Upper lobe of left lung (tissue), 6 donors: Measurements from ENCODE around the gene ANGPTL4. TPM values are rescaled to one million over a fixed set of nuclear protein-coding genes. Genes with fewer than 3 reads are reported as not detected.

Experiments used
- ATAC-seq, 2 donors: fragments of 200-7000 bp; cut with Tn5 transposase; one replicate each; pipeline ENCODE4 v1.9.1; 2022; ENCODE audit warnings: mild to moderate bottlenecking in 2 of 2, moderate library complexity in 2 of 2; ENCODE audit not compliant: low FRiP score in 2 of 2
- DNase-seq, 2 donors: peaks; one replicate each; pipeline ENCODE4 v3.0.0-alpha.2; 2019 to 2020
- H3K27ac ChIP-seq, 4 donors: fragments of 200-600 bp; sonication (generic); one replicate each; pipeline ENCODE4 v1.5.1; 2016 to 2019
- H3K27me3 ChIP-seq, 4 donors: fragments of 200-600 bp; sonication (generic); one replicate each; pipeline ENCODE4 v1.5.1; 2017 to 2019
- H3K36me3 ChIP-seq, 4 donors: fragments of 200-600 bp; sonication (generic); one replicate each; pipeline ENCODE4 v1.5.1; 2016 to 2019
- H3K4me1 ChIP-seq, 4 donors: fragments of 200-600 bp; sonication (generic); one replicate each; pipeline ENCODE4 v1.5.1; 2018 to 2019
- H3K4me3 ChIP-seq, 4 donors: fragments of 200-600 bp; sonication (generic); one replicate each; pipeline ENCODE4 v1.5.1; 2017 to 2019; ENCODE audit warnings: mild to moderate bottlenecking in 2 of 4, moderate library complexity in 1 of 4
- H3K9me3 ChIP-seq, 4 donors: fragments of 200-600 bp; sonication (generic); one replicate each; pipeline ENCODE4 v1.5.1; 2018 to 2019
- EP300 ChIP-seq, 4 donors: sonication (generic); formaldehyde crosslinking; IDR thresholded peaks; one replicate each; pipeline ENCODE4 v1.5.1; 2017; ENCODE audit warnings: antibody characterized with exemption in 4 of 4, control low read depth in 2 of 4
- POLR2A ChIP-seq, 4 donors: fragments of 450-650 bp; IDR thresholded peaks; one replicate each; pipeline ENCODE4 v1.5.1; 2016 to 2017; ENCODE audit warnings: antibody characterized with exemption in 4 of 4, mild to moderate bottlenecking in 2 of 4
- POLR2AphosphoS5 ChIP-seq, 2 donors: sonication (generic); formaldehyde crosslinking; IDR thresholded peaks; one replicate each; pipeline ENCODE4 v1.5.1; 2017; ENCODE audit warnings: antibody characterized with exemption in 2 of 2
- WGBS, 2 donors: methylation state at CpG; one replicate each; pipeline ENCODE4 v1.1.5; 2017 to 2018; 5-methylcytosine and 5-hydroxymethylcytosine counted together
- total RNA-seq, 6 donors: library from RNA; depleted of rRNA in 4 of 6; stranded (reverse); fragments of >200 nt in 4 of 6; gene quantifications; one replicate each; pipeline versions ENCODE4 v1.1.0 to v1.2.1, GENCODE V29; 2016 to 2021
- TF ChIP-seq, protein P1 (sequence below), 6 experiments: fragments of 450-650 bp in 4 of 6; fragments of 200-600 bp in 2 of 6; sonication (generic) in 2 of 6; IDR thresholded peaks; one replicate each; pipeline ENCODE4 v1.5.1; 2016 to 2019; ENCODE audit warnings: antibody characterized with exemption in 6 of 6
- donor health status: DM: no; HTN: no; CAD: no; lungs with moderate emphysema.
- donor health status: DM: no; HTN: yes; CAD: no; lungs with severe emphysema.

ANGPTL4 gene
- total RNA-seq, 6 donors from 2014 or later, result 1.8 to 27.7 (median 13.4) TPM; not detected in 1

DNA sequence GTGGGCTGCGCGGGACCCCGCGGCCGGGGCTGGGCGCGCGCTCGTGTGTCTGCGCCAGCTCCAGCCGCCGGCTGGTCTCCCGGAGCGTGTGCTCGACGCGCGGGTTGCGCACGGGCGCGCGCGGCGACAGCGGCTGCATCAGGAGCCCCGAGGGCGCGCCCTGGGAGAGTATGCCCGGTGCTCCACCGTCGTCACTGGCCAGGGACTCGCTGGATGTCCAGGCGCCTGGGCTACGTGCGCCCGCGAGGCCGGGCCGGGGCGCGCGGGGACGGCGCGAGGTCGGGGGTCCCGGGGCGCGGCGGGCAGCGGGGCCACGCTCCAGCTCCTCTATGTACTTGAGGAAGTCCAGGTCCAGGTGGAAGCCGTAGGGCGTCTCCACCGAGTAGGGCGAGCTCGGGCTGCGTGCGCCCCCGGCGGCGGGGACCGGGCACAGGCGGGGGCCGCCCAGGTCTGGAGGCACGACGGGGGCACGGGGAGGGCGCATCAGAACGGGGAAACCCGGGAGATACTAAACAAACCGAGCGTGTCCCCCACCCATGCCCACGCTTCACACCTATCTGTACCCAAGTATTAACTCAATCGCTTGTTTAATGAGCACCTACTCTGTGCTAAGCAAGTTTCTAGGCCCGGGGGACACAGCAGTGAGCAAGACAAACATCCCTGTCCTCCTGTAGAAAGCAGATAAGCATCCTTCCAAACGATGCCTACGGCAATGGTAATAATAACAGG lies 28.4 kb upstream of the ANGPTL4 start:
- Histone ChIP-seq H3K36me3 (peaks cover 0 to 33% (median 16%) of the 10 kb centered on the region in 4 donors), H3K4me3 (peak overlapping the region in 3 of 4 donors; percentile 38 to 45 (median 38)), H3K27ac (peak overlapping the region in 3 of 4 donors; percentile 1 to 59 (median 53)), H3K27me3 (peaks cover 0 to 27% (median 11%) of the 10 kb centered on the region in 4 donors), H3K4me1 (peaks cover 26 to 59% (median 47%) of the 10 kb centered on the region in 4 donors), H3K9me3 (no peaks in the 10 kb centered on the region)
- DNase-seq, result peak in 1 of 2 donors; percentile 88
- TF ChIP-seq POLR2AphosphoS5 (IDR thresholded peaks at IDR 0.05) (no peak), EP300 (IDR thresholded peaks at IDR 0.05) (no peak), POLR2A (IDR thresholded peaks at IDR 0.05) (no peak)
- TF ChIP-seq, protein P1, sequence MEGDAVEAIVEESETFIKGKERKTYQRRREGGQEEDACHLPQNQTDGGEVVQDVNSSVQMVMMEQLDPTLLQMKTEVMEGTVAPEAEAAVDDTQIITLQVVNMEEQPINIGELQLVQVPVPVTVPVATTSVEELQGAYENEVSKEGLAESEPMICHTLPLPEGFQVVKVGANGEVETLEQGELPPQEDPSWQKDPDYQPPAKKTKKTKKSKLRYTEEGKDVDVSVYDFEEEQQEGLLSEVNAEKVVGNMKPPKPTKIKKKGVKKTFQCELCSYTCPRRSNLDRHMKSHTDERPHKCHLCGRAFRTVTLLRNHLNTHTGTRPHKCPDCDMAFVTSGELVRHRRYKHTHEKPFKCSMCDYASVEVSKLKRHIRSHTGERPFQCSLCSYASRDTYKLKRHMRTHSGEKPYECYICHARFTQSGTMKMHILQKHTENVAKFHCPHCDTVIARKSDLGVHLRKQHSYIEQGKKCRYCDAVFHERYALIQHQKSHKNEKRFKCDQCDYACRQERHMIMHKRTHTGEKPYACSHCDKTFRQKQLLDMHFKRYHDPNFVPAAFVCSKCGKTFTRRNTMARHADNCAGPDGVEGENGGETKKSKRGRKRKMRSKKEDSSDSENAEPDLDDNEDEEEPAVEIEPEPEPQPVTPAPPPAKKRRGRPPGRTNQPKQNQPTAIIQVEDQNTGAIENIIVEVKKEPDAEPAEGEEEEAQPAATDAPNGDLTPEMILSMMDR (IDR thresholded peaks at IDR 0.05), result no peak
- 32 to 36% methylated on average over 13 to 27 of the region's 79 CpGs for WGBS, 2 donors
- ATAC-seq, result peak in 1 of 2 donors; percentile 4

DNA sequence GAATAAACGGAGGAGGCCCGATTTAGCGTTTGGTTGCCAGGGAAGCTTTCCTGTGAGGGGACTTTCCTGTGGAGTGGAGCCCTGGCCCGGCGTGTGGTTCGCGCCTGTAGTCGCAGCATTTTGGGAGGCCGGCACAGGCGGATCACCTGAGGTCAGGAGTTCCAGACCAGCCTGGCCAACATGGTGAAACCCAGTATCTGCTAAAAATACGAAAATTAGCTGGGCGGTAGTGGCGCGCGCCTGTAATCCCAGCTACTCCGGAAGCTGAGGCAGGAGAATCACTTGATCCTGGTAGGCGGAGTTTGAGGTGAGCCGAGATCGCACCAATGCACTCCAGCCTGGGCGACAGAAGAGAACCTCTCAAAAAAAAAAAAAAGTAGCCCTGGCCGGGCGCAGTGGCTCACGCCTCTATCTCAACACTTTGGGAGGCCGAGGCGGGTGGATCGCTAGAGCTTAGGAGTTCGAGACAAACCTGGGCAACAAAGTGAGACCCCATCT lies 27.8 kb upstream of the ANGPTL4 start:
- peak overlapping the region in 1 of 4 donors; percentile 38 for H3K4me3 ChIP-seq
- H3K27ac ChIP-seq, result peak overlapping the region in 3 of 4 donors; percentile 1 to 59 (median 53)

DNA sequence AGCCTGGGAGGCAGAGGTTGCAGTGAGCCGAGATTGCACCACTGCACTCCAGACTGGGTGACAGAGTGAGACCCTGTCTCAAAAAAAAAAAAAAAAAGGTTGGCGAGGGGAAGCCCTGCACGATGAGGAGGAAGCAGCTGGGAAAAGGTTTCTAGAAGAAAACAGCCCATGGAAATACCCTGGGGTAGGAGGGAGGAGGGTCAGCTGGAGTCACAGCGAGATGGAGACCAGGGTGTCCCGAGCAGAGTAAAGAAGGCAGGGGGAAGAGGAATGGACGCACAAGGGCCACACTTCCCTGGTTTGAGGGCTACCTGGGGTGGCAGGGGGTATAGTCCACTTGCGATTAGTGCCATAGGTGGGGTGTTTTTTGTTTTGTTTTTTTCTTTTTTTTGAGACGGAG lies 27.3 kb upstream of the ANGPTL4 start:
- no peaks in the 10 kb centered on the region for H3K9me3 ChIP-seq
- H3K4me1 ChIP-seq, result peaks cover 32 to 69% (median 51%) of the 10 kb centered on the region in 4 donors
- H3K27me3 ChIP-seq, result peaks cover 0 to 27% (median 11%) of the 10 kb centered on the region in 4 donors
- no peak for TF ChIP-seq POLR2AphosphoS5 (IDR thresholded peaks at IDR 0.05)
- no peak for TF ChIP-seq POLR2A (IDR thresholded peaks at IDR 0.05)
- TF ChIP-seq, protein P1 (IDR thresholded peaks at IDR 0.05), result no peak
- TF ChIP-seq EP300 (IDR thresholded peaks at IDR 0.05), result no peak
- peak overlapping the region in 1 of 4 donors; percentile 53 for H3K27ac ChIP-seq
- peaks cover 0 to 22% (median 14%) of the 10 kb centered on the region in 4 donors for H3K36me3 ChIP-seq
- WGBS, 2 donors, result 53 to 58% methylated on average over 8 of the region's 8 CpGs
- no peak overlapping the region for H3K4me3 ChIP-seq
- ATAC-seq, result no peak
- DNase-seq, result no peak

More for the DNA sequence above, 27.8 kb upstream of the ANGPTL4 start:
- peaks cover 0 to 27% (median 14%) of the 10 kb centered on the region in 4 donors for H3K36me3 ChIP-seq
- ATAC-seq (no peak), DNase-seq (peak; percentile 40 to 65)
- H3K4me1 ChIP-seq, result peaks cover 26 to 64% (median 47%) of the 10 kb centered on the region in 4 donors
- no peaks in the 10 kb centered on the region for H3K9me3 ChIP-seq
- peaks cover 0 to 27% (median 11%) of the 10 kb centered on the region in 4 donors for H3K27me3 ChIP-seq
- TF ChIP-seq EP300 (IDR thresholded peaks at IDR 0.05) (no peak), POLR2A (IDR thresholded peaks at IDR 0.05) (no peak), POLR2AphosphoS5 (IDR thresholded peaks at IDR 0.05) (no peak)
- TF ChIP-seq, protein P1 (IDR thresholded peaks at IDR 0.05), result no peak
- 21 to 49% methylated on average over 27 of the region's 27 CpGs for WGBS, 2 donors

DNA sequence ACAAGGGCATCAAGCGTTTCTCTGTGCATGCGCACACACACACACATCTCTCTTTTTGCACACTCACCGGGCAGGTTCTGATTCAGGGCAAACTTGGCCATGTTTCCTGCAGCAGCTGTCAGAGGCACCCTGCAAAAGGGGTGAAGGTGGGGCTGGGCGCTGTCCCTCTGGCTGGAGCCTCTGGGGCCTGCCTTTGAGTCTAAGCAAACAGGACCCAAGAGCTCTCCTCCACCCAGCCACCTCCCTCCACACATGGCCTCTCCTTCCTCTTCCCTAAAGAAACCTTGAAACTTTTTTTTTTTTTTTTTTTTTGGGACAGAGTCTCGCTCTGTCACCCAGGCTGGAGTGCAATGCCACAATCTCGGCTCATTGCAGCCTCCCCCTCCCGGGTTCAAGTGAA lies 26.2 kb upstream of the ANGPTL4 start:
- DNase-seq (no peak), ATAC-seq (no peak)
- 64 to 82% methylated on average over 7 of the region's 7 CpGs for WGBS, 2 donors
- Histone ChIP-seq H3K36me3 (peaks cover 0 to 21% (median 14%) of the 10 kb centered on the region in 4 donors), H3K27ac (no peak overlapping the region), H3K9me3 (no peaks in the 10 kb centered on the region), H3K4me1 (peaks cover 32 to 77% (median 51%) of the 10 kb centered on the region in 4 donors), H3K27me3 (peaks cover 0 to 27% (median 11%) of the 10 kb centered on the region in 4 donors), H3K4me3 (no peak overlapping the region)
- no peak for TF ChIP-seq POLR2A (IDR thresholded peaks at IDR 0.05)
- TF ChIP-seq, protein P1 (IDR thresholded peaks at IDR 0.05), result no peak
- TF ChIP-seq POLR2AphosphoS5 (IDR thresholded peaks at IDR 0.05), result no peak
- TF ChIP-seq EP300 (IDR thresholded peaks at IDR 0.05), result no peak
